GM10248 (cell line): ENCODE data around the gene CDKL5.

Experiments used
- CTCF ChIA-PET: fragments of 300-600 bp; sonication (Branson Sonifier 250); formaldehyde crosslinking; extraction: SDS; loops from one replicate; lab custom pipeline; 2021; ENCODE audit warnings: antibody characterized with exemption; lab: Yijun Ruan, JAX
- POLR2A ChIA-PET: fragments of 350-650 bp; sonication (Branson Sonifier 250); formaldehyde crosslinking; extraction: SDS; loops from one replicate; lab custom pipeline; 2020; ENCODE audit warnings: antibody characterized with exemption; lab: Yijun Ruan, JAX
- DNase-seq: peaks from one replicate; pipeline ENCODE4 v3.0.0; 2012; ENCODE audit errors: extremely low spot score
- TF ChIP-seq, protein P1 (sequence below): IDR thresholded peaks from 2 replicates; pipeline ENCODE4 v1.5.1; 2012; ENCODE audit warnings: mild to moderate bottlenecking, low read depth; ENCODE audit errors: extremely low read depth, missing control alignments, control extremely low read depth

CDKL5 gene

DNA sequence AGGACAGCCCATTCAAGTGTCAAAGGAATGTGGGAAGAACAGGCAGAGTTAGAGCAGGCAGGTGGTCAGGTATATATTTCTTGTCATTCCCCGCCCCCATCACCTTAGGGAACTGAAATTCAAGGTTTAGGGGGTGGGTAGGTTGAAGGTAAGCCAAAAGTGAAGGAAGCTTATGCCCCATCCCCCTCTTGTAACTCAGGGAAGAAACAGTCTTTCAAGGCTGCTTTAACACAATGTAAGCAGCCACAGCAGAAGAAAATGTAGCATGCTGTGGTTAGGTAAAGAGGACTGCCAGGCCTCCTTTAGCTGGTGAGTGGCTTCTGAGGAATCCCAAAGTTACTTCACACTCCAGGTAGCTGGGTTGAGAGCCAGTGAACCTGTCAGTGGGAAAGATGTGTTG is 124.2 kb downstream of the CDKL5 start:
- DNase-seq = no peak
- ChIA-PET CTCF (interaction anchor here (1.1 kb wide), 1 partner anchor 12 kb away, joined by 3 read pairs; no protein-coding TSS in a partner anchor), POLR2A (no interaction called here)
- TF ChIP-seq, protein P1, sequence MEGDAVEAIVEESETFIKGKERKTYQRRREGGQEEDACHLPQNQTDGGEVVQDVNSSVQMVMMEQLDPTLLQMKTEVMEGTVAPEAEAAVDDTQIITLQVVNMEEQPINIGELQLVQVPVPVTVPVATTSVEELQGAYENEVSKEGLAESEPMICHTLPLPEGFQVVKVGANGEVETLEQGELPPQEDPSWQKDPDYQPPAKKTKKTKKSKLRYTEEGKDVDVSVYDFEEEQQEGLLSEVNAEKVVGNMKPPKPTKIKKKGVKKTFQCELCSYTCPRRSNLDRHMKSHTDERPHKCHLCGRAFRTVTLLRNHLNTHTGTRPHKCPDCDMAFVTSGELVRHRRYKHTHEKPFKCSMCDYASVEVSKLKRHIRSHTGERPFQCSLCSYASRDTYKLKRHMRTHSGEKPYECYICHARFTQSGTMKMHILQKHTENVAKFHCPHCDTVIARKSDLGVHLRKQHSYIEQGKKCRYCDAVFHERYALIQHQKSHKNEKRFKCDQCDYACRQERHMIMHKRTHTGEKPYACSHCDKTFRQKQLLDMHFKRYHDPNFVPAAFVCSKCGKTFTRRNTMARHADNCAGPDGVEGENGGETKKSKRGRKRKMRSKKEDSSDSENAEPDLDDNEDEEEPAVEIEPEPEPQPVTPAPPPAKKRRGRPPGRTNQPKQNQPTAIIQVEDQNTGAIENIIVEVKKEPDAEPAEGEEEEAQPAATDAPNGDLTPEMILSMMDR = no peak

DNA sequence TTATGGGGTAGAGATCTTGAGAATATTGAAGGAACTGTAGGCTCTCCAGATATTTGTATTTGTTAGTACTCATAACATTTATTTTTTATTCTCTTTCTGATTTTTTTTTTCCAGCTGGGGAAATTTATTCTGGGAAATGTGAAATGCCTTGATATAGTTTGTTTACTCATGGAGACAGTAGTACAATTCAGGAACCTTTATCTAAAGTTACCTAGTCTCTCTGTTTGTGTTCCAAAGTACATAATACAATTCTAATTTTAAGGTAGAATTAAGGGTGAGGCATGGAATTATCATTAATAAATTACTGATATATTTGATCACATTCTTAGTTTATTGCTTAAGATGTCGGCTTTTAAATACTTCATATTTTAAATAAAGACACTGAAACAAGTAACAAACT is 132.5 kb downstream of the CDKL5 start:
- DNase-seq = no peak
- TF ChIP-seq, protein P1 = no peak
- CTCF ChIA-PET = no interaction called here
- POLR2A ChIA-PET = no interaction called here

DNA sequence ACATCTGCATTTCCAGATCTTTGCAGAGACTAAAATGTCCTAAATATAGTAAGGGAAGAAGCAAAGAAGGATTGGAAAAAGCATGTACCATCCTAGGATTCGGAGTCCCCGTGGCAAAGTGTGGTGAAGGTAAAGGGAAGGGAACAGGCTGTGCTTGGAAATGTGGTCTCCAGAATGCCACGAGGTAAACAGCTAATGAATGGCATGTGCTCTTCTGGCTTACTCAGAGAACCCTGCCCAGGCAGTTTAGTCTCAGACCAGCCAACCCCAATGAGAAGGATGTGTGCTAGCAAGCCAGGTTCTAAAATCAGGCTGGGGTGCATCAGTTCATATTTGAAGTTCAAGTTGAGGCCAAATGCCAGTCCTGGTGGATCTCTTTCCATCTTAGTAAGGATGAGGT is 133.4 kb downstream of the CDKL5 start:
- POLR2A ChIA-PET = no interaction called here
- DNase-seq = no peak
- TF ChIP-seq, protein P1 = no peak
- CTCF ChIA-PET = no interaction called here

DNA sequence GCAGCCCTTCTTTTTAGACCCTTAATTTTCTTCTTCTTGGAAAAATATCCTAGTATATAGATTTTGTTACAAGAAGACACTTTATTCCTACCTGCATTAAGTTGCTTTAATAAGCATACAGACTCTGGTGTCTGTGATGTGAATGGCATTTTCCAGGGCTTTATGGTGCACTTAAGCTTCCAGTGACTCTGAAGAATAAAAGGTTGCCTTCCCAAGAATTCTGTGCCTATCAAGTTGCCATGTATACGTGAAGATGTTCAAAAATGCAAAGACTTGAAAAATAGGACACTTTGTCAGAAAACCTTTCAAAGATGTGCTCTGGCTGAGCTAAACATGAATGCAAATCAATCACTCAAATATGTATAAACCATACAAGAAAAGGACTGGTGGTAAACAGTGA is 135.6 kb downstream of the CDKL5 start:
- ChIA-PET CTCF (interaction anchor here (0.8 kb wide), 1 partner anchor 11 kb away, joined by 3 read pairs; no protein-coding TSS in a partner anchor), POLR2A (no interaction called here)
- no peak for DNase-seq
- TF ChIP-seq, protein P1 = no peak

DNA sequence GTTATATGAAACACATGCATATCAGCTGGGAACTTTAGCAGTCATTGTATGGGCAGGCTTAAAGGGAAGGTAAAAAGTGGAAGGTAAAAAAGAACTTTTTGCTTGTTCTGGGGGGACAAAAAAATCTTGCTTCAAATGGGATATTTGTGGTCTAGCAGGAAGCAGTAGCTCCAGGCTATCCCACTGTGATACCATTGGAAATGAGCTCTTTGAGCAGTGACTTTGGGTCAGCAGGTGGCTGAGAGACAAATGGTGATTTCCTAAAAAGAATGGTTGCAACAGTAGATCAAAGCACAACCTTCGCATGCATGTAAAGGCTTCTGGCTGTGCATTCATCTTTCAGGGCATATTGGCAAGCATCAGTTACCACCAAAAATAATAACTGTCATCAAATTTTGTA is 140.3 kb downstream of the CDKL5 start:
- CTCF ChIA-PET = no interaction called here

DNA sequence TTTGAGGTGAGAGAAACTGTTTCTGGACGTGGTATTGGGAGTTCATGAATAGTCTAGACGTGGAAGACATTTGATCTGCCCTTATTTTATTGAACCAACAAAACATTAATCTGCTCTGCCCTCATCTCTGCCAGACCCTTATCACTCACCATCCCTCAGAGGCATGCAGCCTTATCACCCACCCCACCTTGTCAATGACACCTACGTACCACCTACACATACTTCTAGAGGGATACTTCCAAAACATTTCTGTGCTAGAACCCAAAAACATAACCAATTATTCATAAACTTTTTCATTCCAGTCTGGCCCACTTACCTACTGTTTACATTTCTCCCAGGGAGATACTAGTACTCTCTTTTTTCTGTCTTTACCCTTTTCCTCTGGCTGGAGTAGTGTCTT is 141.3 kb downstream of the CDKL5 start:
- CTCF ChIA-PET = no interaction called here
- POLR2A ChIA-PET = no interaction called here
- no peak for DNase-seq
- TF ChIP-seq, protein P1 = no peak

More for the DNA sequence above, 140.3 kb downstream of the CDKL5 start:
- TF ChIP-seq, protein P1 = no peak
- DNase-seq = no peak
- POLR2A ChIA-PET = no interaction called here

DNA sequence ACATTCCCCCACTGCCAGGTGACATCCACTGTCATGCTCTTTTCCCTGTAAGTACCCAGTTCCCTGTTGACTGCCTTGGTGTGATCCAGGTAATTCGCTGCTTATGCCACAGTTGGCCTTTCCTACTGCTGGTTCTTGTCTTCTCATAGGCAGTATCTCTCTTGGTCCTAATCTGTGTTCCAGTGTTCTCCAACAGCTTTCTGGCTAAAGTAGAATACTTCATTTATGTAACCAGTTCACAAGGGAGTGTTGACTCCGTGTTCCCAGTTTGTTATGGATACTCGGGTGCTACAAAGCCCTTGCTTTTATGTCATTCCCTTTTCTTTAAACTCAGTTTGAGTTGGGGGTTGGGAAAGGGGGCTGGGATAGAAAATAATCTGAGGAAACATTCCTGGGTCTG is 148.1 kb downstream of the CDKL5 start:
- POLR2A ChIA-PET = no interaction called here
- TF ChIP-seq, protein P1 = no peak
- CTCF ChIA-PET = no interaction called here
- no peak for DNase-seq
